ENCODE data around the gene MRPL11. TPM values are rescaled to one million over a fixed set of nuclear protein-coding genes. Genes with fewer than 3 reads are reported as not detected.

The MRPL11 gene
- polyA plus RNA-seq, 1 experiment = 54.5 TPM

DNA sequence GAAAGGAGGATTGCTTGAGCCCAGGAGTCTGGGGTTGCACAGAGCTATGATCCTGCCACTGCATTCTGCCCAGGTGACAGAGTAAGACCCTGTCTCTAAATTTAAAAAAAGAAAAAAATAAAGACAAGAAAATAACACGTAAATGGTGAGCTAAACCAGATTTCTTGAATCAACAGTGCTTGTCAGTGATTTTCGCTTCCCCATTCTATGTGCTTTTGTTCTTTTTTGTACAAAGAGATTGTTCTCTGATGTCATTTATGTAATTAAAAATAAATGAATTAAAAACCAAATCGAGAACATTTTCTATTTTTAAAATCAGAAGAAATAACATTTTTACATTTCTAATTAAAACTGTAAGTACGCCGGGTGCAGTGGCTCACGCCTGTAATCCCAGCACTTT lies 47.3 kb downstream of the MRPL11 start:
- no peak overlapping the region for H3K4me3 ChIP-seq (ENCODE audit: low read depth, low read length)
- CTCF ChIA-PET = interaction anchor here (0.9 to 4.1 kb wide), 3 partner anchors 9 to 56 kb away, joined by 3 to 35 read pairs (median 32); partner anchors contain the start of gene SLC29A2
- POLR2A ChIA-PET = no interaction called here
- H3K27me3 ChIP-seq (ENCODE audit: control insufficient read depth, insufficient read depth, low read length) = no peaks in the 10 kb centered on the region
- TF ChIP-seq, protein P1, sequence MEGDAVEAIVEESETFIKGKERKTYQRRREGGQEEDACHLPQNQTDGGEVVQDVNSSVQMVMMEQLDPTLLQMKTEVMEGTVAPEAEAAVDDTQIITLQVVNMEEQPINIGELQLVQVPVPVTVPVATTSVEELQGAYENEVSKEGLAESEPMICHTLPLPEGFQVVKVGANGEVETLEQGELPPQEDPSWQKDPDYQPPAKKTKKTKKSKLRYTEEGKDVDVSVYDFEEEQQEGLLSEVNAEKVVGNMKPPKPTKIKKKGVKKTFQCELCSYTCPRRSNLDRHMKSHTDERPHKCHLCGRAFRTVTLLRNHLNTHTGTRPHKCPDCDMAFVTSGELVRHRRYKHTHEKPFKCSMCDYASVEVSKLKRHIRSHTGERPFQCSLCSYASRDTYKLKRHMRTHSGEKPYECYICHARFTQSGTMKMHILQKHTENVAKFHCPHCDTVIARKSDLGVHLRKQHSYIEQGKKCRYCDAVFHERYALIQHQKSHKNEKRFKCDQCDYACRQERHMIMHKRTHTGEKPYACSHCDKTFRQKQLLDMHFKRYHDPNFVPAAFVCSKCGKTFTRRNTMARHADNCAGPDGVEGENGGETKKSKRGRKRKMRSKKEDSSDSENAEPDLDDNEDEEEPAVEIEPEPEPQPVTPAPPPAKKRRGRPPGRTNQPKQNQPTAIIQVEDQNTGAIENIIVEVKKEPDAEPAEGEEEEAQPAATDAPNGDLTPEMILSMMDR (IDR thresholded peaks at IDR 0.05; ENCODE audit: insufficient read depth, low read depth, low read length) = no peak
- no peaks in the 10 kb centered on the region for H3K36me3 ChIP-seq (ENCODE audit: control insufficient read depth, insufficient read depth, low read length)
- DNase-seq (ENCODE audit: low read depth) = no peak

DNA sequence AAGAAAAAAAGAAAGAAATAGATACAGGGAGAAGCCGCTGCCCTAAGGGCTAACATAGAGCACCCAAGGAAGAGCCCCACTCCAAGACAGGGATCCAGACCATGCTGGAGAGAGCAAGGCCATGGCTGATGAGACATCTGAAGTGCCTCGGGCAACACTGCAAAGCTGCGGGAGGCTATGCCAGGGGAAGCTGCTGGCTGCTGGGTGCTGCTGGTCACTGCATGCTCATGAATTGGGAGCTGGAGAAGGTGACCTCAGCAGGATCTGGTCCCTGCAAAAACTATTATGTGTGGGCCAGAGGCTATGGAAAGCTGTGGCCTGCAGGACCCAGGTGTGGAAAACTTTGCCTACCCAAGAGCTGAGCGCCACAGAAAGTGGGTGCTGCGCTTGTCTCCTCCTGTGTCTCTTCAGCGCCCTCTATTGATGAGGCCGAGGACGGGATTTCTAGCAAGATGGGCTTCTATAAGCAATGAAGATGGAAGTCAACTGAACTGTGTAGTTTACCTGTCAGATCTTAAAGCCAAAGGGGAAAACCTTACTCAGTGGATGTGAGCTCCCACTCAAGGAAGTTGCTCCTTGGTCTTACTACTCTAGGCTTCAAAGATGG lies 49.8 kb downstream of the MRPL11 start:
- TF ChIP-seq, protein P1 (IDR thresholded peaks at IDR 0.05; ENCODE audit: insufficient read depth, low read depth, low read length) = peak; percentile 95
- Histone ChIP-seq H3K36me3 (ENCODE audit: control insufficient read depth, insufficient read depth, low read length) (no peaks in the 10 kb centered on the region), H3K27me3 (ENCODE audit: control insufficient read depth, insufficient read depth, low read length) (no peaks in the 10 kb centered on the region), H3K4me3 (ENCODE audit: low read depth, low read length) (no peak overlapping the region)
- CTCF ChIA-PET = interaction anchor here (0.6 to 6.8 kb wide), 38 partner anchors 9 to 420 kb away, joined by 3 to 188 read pairs (median 5); partner anchors contain the start of genes BRMS1, CD248, MRPL11 and NPAS4
- POLR2A ChIA-PET = no interaction called here
- no peak for DNase-seq (ENCODE audit: low read depth)

DNA sequence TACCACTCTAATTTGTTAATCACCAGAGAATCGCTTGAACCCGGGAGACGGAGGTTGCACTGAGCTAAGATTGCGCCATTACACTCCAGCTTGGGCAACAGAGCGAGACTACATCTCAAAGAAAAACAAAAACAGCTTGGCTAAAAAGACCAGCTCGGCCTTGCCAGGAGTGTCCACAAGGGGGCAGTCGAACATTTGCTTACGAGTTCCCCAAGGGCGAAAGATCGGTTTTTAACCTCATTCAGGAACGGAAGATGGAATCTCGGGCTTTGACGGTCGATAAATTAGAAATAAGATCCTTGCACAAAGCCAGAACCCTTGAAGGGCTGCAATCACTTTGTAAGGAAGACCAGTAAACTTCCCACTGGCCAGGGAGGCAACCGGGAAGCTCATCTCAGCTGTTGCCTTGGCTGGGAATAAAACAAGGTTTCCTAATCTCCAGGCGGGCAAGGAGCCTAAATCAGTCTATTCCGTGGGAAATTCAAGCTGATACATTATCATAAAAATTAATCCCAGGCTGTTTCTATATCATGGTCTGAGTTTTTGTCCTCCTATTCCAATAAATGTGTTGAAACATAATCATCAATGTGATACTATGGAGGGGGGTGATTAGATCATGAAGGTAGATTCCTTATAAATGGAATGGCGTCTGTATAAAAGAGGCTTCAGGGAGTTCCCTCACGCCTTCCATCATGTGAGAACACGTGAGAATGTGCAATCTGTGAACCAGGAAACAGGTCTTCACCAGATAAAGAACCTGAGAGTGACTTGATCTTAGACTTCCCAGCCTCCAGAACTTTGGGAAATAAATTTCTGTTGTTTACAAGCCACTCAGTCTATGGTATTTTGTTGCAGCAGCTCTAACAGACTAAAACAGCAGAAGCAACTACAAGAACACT lies 52.2 kb downstream of the MRPL11 start:
- TF ChIP-seq, protein P1 (IDR thresholded peaks at IDR 0.05; ENCODE audit: insufficient read depth, low read depth, low read length) = peak; percentile 98
- ChIA-PET CTCF (interaction anchor here (0.6 to 6.8 kb wide), 44 partner anchors 9 to 634 kb away, joined by 3 to 188 read pairs (median 4); partner anchors contain the start of genes B4GAT1, BRMS1, CD248 and MRPL11), POLR2A (interaction anchor here (0.5 to 1.0 kb wide), 2 partner anchors 11 to 75 kb away, joined by 3 to 4 read pairs; no protein-coding TSS in a partner anchor)
- Histone ChIP-seq H3K27me3 (ENCODE audit: control insufficient read depth, insufficient read depth, low read length) (no peaks in the 10 kb centered on the region), H3K36me3 (ENCODE audit: control insufficient read depth, insufficient read depth, low read length) (no peaks in the 10 kb centered on the region), H3K4me3 (ENCODE audit: low read depth, low read length) (0 out of 2 replicates have a peak overlapping the region, but pooled peaks have one; percentile 5)
- peak; percentile 44 for DNase-seq (ENCODE audit: low read depth)

Small RNA genes within 50 kb of the gene (small RNA-seq; reads per million reads assigned to genes)
- not detected for gene RF00416 (ENCODE audit: insufficient read length, low read depth, low replicate concordance)
- 6.5 reads per million, percentile 69 among the genes with 10 or more reads in this experiment for gene RNU1-84P (ENCODE audit: insufficient read length, low read depth, low replicate concordance)

Other genes starting within 250 kb of the MRPL11 start
- gene KLC2, start 181.1 kb downstream of the MRPL11 start, polyA plus RNA-seq (2011; rRNA removed) = 9.8 and 16.3 TPM in 2 replicates
- 170 and 251 TPM in 2 replicates for gene RAB1B, start 170.2 kb downstream of the MRPL11 start, polyA plus RNA-seq (2011; rRNA removed)
- 0.75 and 1.2 TPM in 2 replicates for gene CNIH2, start 160.7 kb downstream of the MRPL11 start, polyA plus RNA-seq (2011; rRNA removed)
- 151 and 228 TPM in 2 replicates for gene YIF1A, start 149.7 kb downstream of the MRPL11 start, polyA plus RNA-seq (2011; rRNA removed)
- 0.15 TPM in 1 of 2 replicates, not detected in the other for gene TMEM151A, start 147.0 kb downstream of the MRPL11 start, polyA plus RNA-seq (2011; rRNA removed)
- gene CD248, start 121.8 kb downstream of the MRPL11 start, polyA plus RNA-seq (2011; rRNA removed) = 83.0 and 180 TPM in 2 replicates
- gene RIN1, start 102.4 kb downstream of the MRPL11 start, polyA plus RNA-seq (2011; rRNA removed) = 6.3 and 9.2 TPM in 2 replicates
- gene BRMS1, start 93.7 kb downstream of the MRPL11 start, polyA plus RNA-seq (2011; rRNA removed) = 36.7 and 46.3 TPM in 2 replicates
- 12.7 and 16.8 TPM in 2 replicates for gene B4GAT1, start 91.2 kb downstream of the MRPL11 start, polyA plus RNA-seq (2011; rRNA removed)
- 0.21 and 0.48 TPM in 2 replicates for gene SLC29A2, start 67.1 kb downstream of the MRPL11 start, polyA plus RNA-seq (2011; rRNA removed)
- 0.43 and 0.72 TPM in 2 replicates for gene NPAS4, start 17.8 kb downstream of the MRPL11 start, polyA plus RNA-seq (2011; rRNA removed)
- gene PELI3, start 28.1 kb upstream of the MRPL11 start, polyA plus RNA-seq (2011; rRNA removed) = 4.9 and 8.0 TPM in 2 replicates
- 49.5 and 85.2 TPM in 2 replicates for gene DPP3, start 41.6 kb upstream of the MRPL11 start, polyA plus RNA-seq (2011; rRNA removed)
- 24.0 and 31.1 TPM in 2 replicates for gene BBS1, start 71.8 kb upstream of the MRPL11 start, polyA plus RNA-seq (2011; rRNA removed)
- gene ZDHHC24, start 107.2 kb upstream of the MRPL11 start, polyA plus RNA-seq (2011; rRNA removed) = 9.1 and 11.9 TPM in 2 replicates
- not detected in 2 replicates for gene ACTN3, start 108.1 kb upstream of the MRPL11 start, polyA plus RNA-seq (2011; rRNA removed)
- gene CTSF, start 129.8 kb upstream of the MRPL11 start, polyA plus RNA-seq (2011; rRNA removed) = 30.4 and 44.0 TPM in 2 replicates
- gene CCDC87, start 154.2 kb upstream of the MRPL11 start, polyA plus RNA-seq (2011; rRNA removed) = 0.12 and 0.15 TPM in 2 replicates
- gene CCS, start 154.3 kb upstream of the MRPL11 start, polyA plus RNA-seq (2011; rRNA removed) = 23.9 and 36.4 TPM in 2 replicates
- gene RBM14, start 177.8 kb upstream of the MRPL11 start, polyA plus RNA-seq (2011; rRNA removed) = 16.9 and 18.6 TPM in 2 replicates
- gene RBM4, start 199.9 kb upstream of the MRPL11 start, polyA plus RNA-seq (2011; rRNA removed) = 183 and 213 TPM in 2 replicates
- 26.7 and 29.6 TPM in 2 replicates for gene RBM4B, start 239.0 kb upstream of the MRPL11 start, polyA plus RNA-seq (2011; rRNA removed)

Data from BJ (cell line).